ENCODE measurements around the gene RBFOX2. TPM values are rescaled to one million over a fixed set of nuclear protein-coding genes. Genes with fewer than 3 reads are reported as not detected.
A peak's percentile ranks its signal among the peaks of the same experiment; 100 is the strongest.
"Not testable (repeated sequence)": the region's sequence is repeated elsewhere in the genome, so short reads cannot be mapped to it uniquely, and the experiment has no call there.

Gene RBFOX2
- total RNA-seq, 1 donor from 2014 or later, result 126 TPM

GRCh38 chr22:36052505-36052941 lies 23.9 kb upstream of the RBFOX2 start:
- H3K4me1 Mint-ChIP-seq, result peaks cover 10% of the 10 kb centered on the region
- H3K27ac Mint-ChIP-seq (ENCODE audit: unreplicated experiment), result no peak overlapping the region
- no peaks in the 10 kb centered on the region for H3K9me3 Mint-ChIP-seq
- peaks cover 4% of the 10 kb centered on the region for H3K27me3 Mint-ChIP-seq (ENCODE audit: low read depth)
- peaks cover 3% of the 10 kb centered on the region for H3K36me3 Mint-ChIP-seq (ENCODE audit: low read depth)
- no peak for TF ChIP-seq CTCF (conservative IDR thresholded peaks at IDR 0.05)
- H3K4me3 Mint-ChIP-seq, result no peak overlapping the region
- no peak for DNase-seq (ENCODE audit: low read depth, low spot score)

- no peak overlapping the region for H3K27ac Mint-ChIP-seq (ENCODE audit: unreplicated experiment)
- no peak for DNase-seq (ENCODE audit: low read depth, low spot score)
- no peaks in the 10 kb centered on the region for H3K36me3 Mint-ChIP-seq (ENCODE audit: low read depth)
- peaks cover under 1% of the 10 kb centered on the region for H3K9me3 Mint-ChIP-seq
- H3K27me3 Mint-ChIP-seq (ENCODE audit: low read depth), result peaks cover 2% of the 10 kb centered on the region
- no peak for TF ChIP-seq CTCF (conservative IDR thresholded peaks at IDR 0.05)
- H3K4me1 Mint-ChIP-seq, result peaks cover 4% of the 10 kb centered on the region
- H3K4me3 Mint-ChIP-seq, result no peak overlapping the region
Measured at GRCh38 chr22:36049678-36049997, 21.0 kb upstream of the RBFOX2 start.

- TF ChIP-seq CTCF (conservative IDR thresholded peaks at IDR 0.05), result no peak
- peaks cover 2% of the 10 kb centered on the region for H3K27me3 Mint-ChIP-seq (ENCODE audit: low read depth)
- H3K4me1 Mint-ChIP-seq, result peaks cover 4% of the 10 kb centered on the region
- no peak overlapping the region for H3K4me3 Mint-ChIP-seq
- no peaks in the 10 kb centered on the region for H3K36me3 Mint-ChIP-seq (ENCODE audit: low read depth)
- no peak for DNase-seq (ENCODE audit: low read depth, low spot score)
- no peak overlapping the region for H3K27ac Mint-ChIP-seq (ENCODE audit: unreplicated experiment)
- peaks cover 4% of the 10 kb centered on the region for H3K9me3 Mint-ChIP-seq
Measured at GRCh38 chr22:36048911-36049677, 20.5 kb upstream of the RBFOX2 start.

- not testable (repeated sequence) for H3K9me3 Mint-ChIP-seq; DNase-seq (ENCODE audit: low read depth, low spot score); H3K27ac Mint-ChIP-seq (ENCODE audit: unreplicated experiment); H3K4me3 Mint-ChIP-seq; H3K4me1 Mint-ChIP-seq; H3K27me3 Mint-ChIP-seq (ENCODE audit: low read depth); H3K36me3 Mint-ChIP-seq (ENCODE audit: low read depth)
Measured at GRCh38 chr22:36044517-36044916, 15.9 kb upstream of the RBFOX2 start.

- Mint-ChIP-seq H3K9me3 (peaks cover 4% of the 10 kb centered on the region), H3K4me1 (peaks cover 7% of the 10 kb centered on the region), H3K27me3 (ENCODE audit: low read depth) (no peaks in the 10 kb centered on the region), H3K36me3 (ENCODE audit: low read depth) (no peaks in the 10 kb centered on the region), H3K27ac (ENCODE audit: unreplicated experiment) (peak overlapping the region; percentile 80), H3K4me3 (no peak overlapping the region)
- no peak for TF ChIP-seq CTCF (conservative IDR thresholded peaks at IDR 0.05)
- no peak for DNase-seq (ENCODE audit: low read depth, low spot score)
Measured at GRCh38 chr22:36042240-36042639, 13.6 kb upstream of the RBFOX2 start.

- no peak for TF ChIP-seq CTCF (conservative IDR thresholded peaks at IDR 0.05)
- peaks cover 34% of the 10 kb centered on the region for H3K4me1 Mint-ChIP-seq
- no peak for DNase-seq (ENCODE audit: low read depth, low spot score)
- H3K27me3 Mint-ChIP-seq (ENCODE audit: low read depth), result no peaks in the 10 kb centered on the region
- no peaks in the 10 kb centered on the region for H3K9me3 Mint-ChIP-seq
- no peak overlapping the region for H3K4me3 Mint-ChIP-seq
- H3K27ac Mint-ChIP-seq (ENCODE audit: unreplicated experiment), result no peak overlapping the region
- no peaks in the 10 kb centered on the region for H3K36me3 Mint-ChIP-seq (ENCODE audit: low read depth)
Measured at GRCh38 chr22:36039125-36039524, 10.5 kb upstream of the RBFOX2 start.

Measured in neural crest cell (in vitro differentiated cells).